GM19455 (cell line): ENCODE measurements around the gene MARK2.
"Not testable (repeated sequence)": the region's sequence is repeated elsewhere in the genome, so short reads cannot be mapped to it uniquely, and the experiment has no call there.

ENCODE experiments used
- ATAC-seq: cut with Tn5 transposase; IDR thresholded peaks from one replicate; pipeline ENCODE4 v1.9.1; 2021; ENCODE audit not compliant: unreplicated experiment

Gene MARK2

GRCh38 chr11:63838678-63839507 is at the start of gene MARK2:
Gene MARK2, plus strand, starts transcription at chr11:63839110. Its CDS starts 397 bp downstream, at chr11:63839507.
- ATAC-seq = peak; percentile 77

GRCh38 chr11:63791495-63792167 is 47.3 kb upstream of the MARK2 start:
- ATAC-seq = no peak

- no peak for ATAC-seq
These were observed 45.7 kb upstream of the MARK2 start for GRCh38 chr11:63793161-63793560.

GRCh38 chr11:63795066-63795465 is 43.8 kb upstream of the MARK2 start:
- ATAC-seq = no peak

GRCh38 chr11:63800921-63801320 is 38.0 kb upstream of the MARK2 start:
- no peak for ATAC-seq

- ATAC-seq = no peak
These were observed 36.1 kb upstream of the MARK2 start for GRCh38 chr11:63802637-63803414.

- no peak for ATAC-seq
These were observed 34.7 kb upstream of the MARK2 start for GRCh38 chr11:63804259-63804658.

GRCh38 chr11:63805844-63806415 is 33.0 kb upstream of the MARK2 start:
- no peak for ATAC-seq

- not testable (repeated sequence) for ATAC-seq
These were observed 28.5 kb upstream of the MARK2 start for GRCh38 chr11:63810383-63810782.

GRCh38 chr11:63811522-63811921 is 27.4 kb upstream of the MARK2 start:
- no peak for ATAC-seq

- peak; percentile 81 for ATAC-seq
These were observed 25.8 kb upstream of the MARK2 start, which contains the start of gene SPINDOC for GRCh38 chr11:63813035-63813562. Gene SPINDOC, plus strand, starts transcription at chr11:63813456. Its CDS starts 231 bp downstream, at chr11:63813687.

- peak; percentile 47 for ATAC-seq
These were observed 25.1 kb upstream of the MARK2 start for GRCh38 chr11:63813563-63814382.

GRCh38 chr11:63814383-63814736 is 24.6 kb upstream of the MARK2 start:
- ATAC-seq = no peak

GRCh38 chr11:63816166-63816565 is 22.7 kb upstream of the MARK2 start:
- ATAC-seq = no peak

GRCh38 chr11:63816732-63817131 is 22.2 kb upstream of the MARK2 start:
- no peak for ATAC-seq

- ATAC-seq = no peak
These were observed 21.0 kb upstream of the MARK2 start for GRCh38 chr11:63817758-63818498.

- ATAC-seq = no peak
These were observed 20.3 kb upstream of the MARK2 start for GRCh38 chr11:63818609-63819008.

GRCh38 chr11:63821411-63821810 is 17.5 kb upstream of the MARK2 start:
- no peak for ATAC-seq

- ATAC-seq = no peak
These were observed 12.3 kb upstream of the MARK2 start for GRCh38 chr11:63826471-63827190.
